ENCODE results near the gene RPP21.

DNA sequence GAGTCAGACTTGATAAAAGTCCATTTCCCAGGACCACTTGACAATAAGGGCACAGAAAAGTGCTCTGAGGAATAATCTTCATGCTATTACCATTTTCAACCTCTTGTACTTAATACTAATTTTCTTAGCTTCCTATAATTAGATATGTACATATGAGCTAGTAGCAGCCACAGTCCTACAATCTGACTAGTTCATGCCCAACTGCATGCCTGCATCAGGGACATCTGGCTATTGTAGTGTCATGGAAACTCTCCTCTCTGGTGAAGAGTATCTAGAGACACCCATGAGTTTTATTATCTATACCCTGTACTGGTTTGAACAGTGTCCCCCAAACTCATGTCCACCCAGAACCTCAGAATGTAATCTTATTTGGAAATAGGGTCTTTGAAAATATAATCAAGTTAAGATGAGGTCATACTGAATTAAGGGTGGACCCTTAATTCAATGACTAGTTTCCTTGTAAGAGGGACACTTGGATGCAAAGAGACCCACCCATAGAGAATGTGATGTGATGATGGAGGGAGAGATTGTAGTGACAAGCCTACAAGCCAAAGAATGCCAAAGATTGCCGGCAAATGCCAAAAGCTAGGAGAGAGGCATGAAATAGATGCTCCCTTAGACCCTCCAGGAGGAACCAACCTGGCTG is 32.2 kb upstream of the RPP21 start:
- TF ChIP-seq, protein P1, sequence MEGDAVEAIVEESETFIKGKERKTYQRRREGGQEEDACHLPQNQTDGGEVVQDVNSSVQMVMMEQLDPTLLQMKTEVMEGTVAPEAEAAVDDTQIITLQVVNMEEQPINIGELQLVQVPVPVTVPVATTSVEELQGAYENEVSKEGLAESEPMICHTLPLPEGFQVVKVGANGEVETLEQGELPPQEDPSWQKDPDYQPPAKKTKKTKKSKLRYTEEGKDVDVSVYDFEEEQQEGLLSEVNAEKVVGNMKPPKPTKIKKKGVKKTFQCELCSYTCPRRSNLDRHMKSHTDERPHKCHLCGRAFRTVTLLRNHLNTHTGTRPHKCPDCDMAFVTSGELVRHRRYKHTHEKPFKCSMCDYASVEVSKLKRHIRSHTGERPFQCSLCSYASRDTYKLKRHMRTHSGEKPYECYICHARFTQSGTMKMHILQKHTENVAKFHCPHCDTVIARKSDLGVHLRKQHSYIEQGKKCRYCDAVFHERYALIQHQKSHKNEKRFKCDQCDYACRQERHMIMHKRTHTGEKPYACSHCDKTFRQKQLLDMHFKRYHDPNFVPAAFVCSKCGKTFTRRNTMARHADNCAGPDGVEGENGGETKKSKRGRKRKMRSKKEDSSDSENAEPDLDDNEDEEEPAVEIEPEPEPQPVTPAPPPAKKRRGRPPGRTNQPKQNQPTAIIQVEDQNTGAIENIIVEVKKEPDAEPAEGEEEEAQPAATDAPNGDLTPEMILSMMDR (conservative IDR thresholded peaks at IDR 0.05 in 1 of 2, IDR thresholded peaks at IDR 0.05 in 1 of 2; ENCODE audit: extremely low read depth in 1 of 2, insufficient read depth in 1 of 2, low read depth in 1 of 2, low read length in 2 of 2) = no peak
- TF ChIP-seq EZH2 (IDR thresholded peaks at IDR 0.05; ENCODE audit: borderline replicate concordance, low read length) = no peak

Data from mammary epithelial cell (primary cell).